22Rv1 (cell line): Measurements from ENCODE around the gene GALNT16.

Experiments
- CTCF ChIP-seq: fragments of 450-650 bp; IDR thresholded peaks from 2 replicates; pipeline ENCODE4 v1.5.1; 2017; ENCODE audit warnings: mild to moderate bottlenecking
- ZFX ChIP-seq: fragments of 450-650 bp; IDR thresholded peaks from 2 replicates; pipeline ENCODE4 v1.6.1; 2017; ENCODE audit warnings: antibody characterized with exemption, borderline replicate concordance

GRCh38 chr14:69235708-69236107, 24.2 kb upstream of the GALNT16 start:
- TF ChIP-seq CTCF (no peak), ZFX (no peak)
